ENCODE measurements around the gene PDZRN3. TPM values are rescaled to one million over a fixed set of nuclear protein-coding genes. Genes with fewer than 3 reads are reported as not detected.
A peak's percentile ranks its signal among the peaks of the same experiment; 100 is the strongest.

Gene PDZRN3
- total RNA-seq, 2 donors from 2014 or later = 6.1 to 10.4 TPM

- Histone ChIP-seq H3K9me3 (ENCODE audit: control insufficient read depth, low read length) (no peaks in the 10 kb centered on the region), H3K4me3 (ENCODE audit: low read length) (no peak overlapping the region), H3K4me1 (ENCODE audit: control insufficient read depth, insufficient read depth, low read length) (peaks cover 11% of the 10 kb centered on the region), H3K9ac (ENCODE audit: extremely low read depth, low read length, poor library complexity, severe bottlenecking) (no peak overlapping the region), H3K36me3 (ENCODE audit: control insufficient read depth, insufficient read depth, low read length) (peaks cover 35% of the 10 kb centered on the region), H3K27ac (ENCODE audit: low read depth, low read length) (no peak overlapping the region), H3K27me3 (ENCODE audit: control insufficient read depth, insufficient read depth, low read length, poor library complexity, severe bottlenecking) (no peaks in the 10 kb centered on the region)
- no peaks in the 10 kb centered on the region for H3K9me3 Mint-ChIP-seq
- H3K4me1 Mint-ChIP-seq = peaks cover 46% of the 10 kb centered on the region
- no peak for DNase-seq
- WGBS, 2 experiments (ENCODE audit: insufficient coverage in 1 of 2, insufficient read length in 1 of 2) = 60% methylated on average over 2 of the region's 2 CpGs; no CpG with 5 or more reads in 1 of the 2 experiments
- peaks cover 12% of the 10 kb centered on the region for H3K27me3 Mint-ChIP-seq (ENCODE audit: insufficient read depth)
- H3K36me3 Mint-ChIP-seq (ENCODE audit: low read depth) = no peaks in the 10 kb centered on the region
- H3K4me3 Mint-ChIP-seq = no peak overlapping the region
- no peak for TF ChIP-seq CTCF (conservative IDR thresholded peaks at IDR 0.05)
- H3K27ac Mint-ChIP-seq = peak overlapping the region; percentile 9
Observed at GRCh38 chr3:73555076-73555475, 69.7 kb downstream of the PDZRN3 start.

GRCh38 chr3:73552700-73553099, 72.0 kb downstream of the PDZRN3 start:
- 81 to 100% methylated on average over 1 to 4 of the region's 4 CpGs for WGBS, 2 experiments (ENCODE audit: insufficient coverage in 1 of 2, insufficient read length in 1 of 2)
- Histone ChIP-seq H3K36me3 (ENCODE audit: control insufficient read depth, insufficient read depth, low read length) (peaks cover 28% of the 10 kb centered on the region), H3K9me3 (ENCODE audit: control insufficient read depth, low read length) (no peaks in the 10 kb centered on the region), H3K4me3 (ENCODE audit: low read length) (no peak overlapping the region), H3K4me1 (ENCODE audit: control insufficient read depth, insufficient read depth, low read length) (peaks cover 7% of the 10 kb centered on the region), H3K27me3 (ENCODE audit: control insufficient read depth, insufficient read depth, low read length, poor library complexity, severe bottlenecking) (no peaks in the 10 kb centered on the region), H3K27ac (ENCODE audit: low read depth, low read length) (no peak overlapping the region), H3K9ac (ENCODE audit: extremely low read depth, low read length, poor library complexity, severe bottlenecking) (no peak overlapping the region)
- DNase-seq = no peak
- H3K4me3 Mint-ChIP-seq = no peak overlapping the region
- peaks cover 6% of the 10 kb centered on the region for H3K27me3 Mint-ChIP-seq (ENCODE audit: insufficient read depth)
- H3K36me3 Mint-ChIP-seq (ENCODE audit: low read depth) = no peaks in the 10 kb centered on the region
- peaks cover 37% of the 10 kb centered on the region for H3K4me1 Mint-ChIP-seq
- no peak overlapping the region for H3K27ac Mint-ChIP-seq
- no peak for TF ChIP-seq CTCF (conservative IDR thresholded peaks at IDR 0.05)
- no peaks in the 10 kb centered on the region for H3K9me3 Mint-ChIP-seq

GRCh38 chr3:73550032-73550431, 74.7 kb downstream of the PDZRN3 start:
- no peaks in the 10 kb centered on the region for H3K9me3 Mint-ChIP-seq
- Histone ChIP-seq H3K27me3 (ENCODE audit: control insufficient read depth, insufficient read depth, low read length, poor library complexity, severe bottlenecking) (no peaks in the 10 kb centered on the region), H3K9me3 (ENCODE audit: control insufficient read depth, low read length) (no peaks in the 10 kb centered on the region), H3K4me1 (ENCODE audit: control insufficient read depth, insufficient read depth, low read length) (peaks cover 11% of the 10 kb centered on the region), H3K36me3 (ENCODE audit: control insufficient read depth, insufficient read depth, low read length) (peaks cover 37% of the 10 kb centered on the region), H3K9ac (ENCODE audit: extremely low read depth, low read length, poor library complexity, severe bottlenecking) (no peak overlapping the region), H3K4me3 (ENCODE audit: low read length) (no peak overlapping the region), H3K27ac (ENCODE audit: low read depth, low read length) (no peak overlapping the region)
- H3K36me3 Mint-ChIP-seq (ENCODE audit: low read depth) = no peaks in the 10 kb centered on the region
- 89 to 92% methylated on average over 6 to 7 of the region's 7 CpGs for WGBS, 2 experiments (ENCODE audit: insufficient coverage in 1 of 2, insufficient read length in 1 of 2)
- peaks cover 28% of the 10 kb centered on the region for H3K4me1 Mint-ChIP-seq
- TF ChIP-seq CTCF (conservative IDR thresholded peaks at IDR 0.05) = no peak
- DNase-seq = no peak
- H3K27me3 Mint-ChIP-seq (ENCODE audit: insufficient read depth) = no peaks in the 10 kb centered on the region
- no peak overlapping the region for H3K4me3 Mint-ChIP-seq
- no peak overlapping the region for H3K27ac Mint-ChIP-seq

Measured in endodermal cell (in vitro differentiated cells).